ENCODE results near the gene DPPA5.

Gene DPPA5

DNA sequence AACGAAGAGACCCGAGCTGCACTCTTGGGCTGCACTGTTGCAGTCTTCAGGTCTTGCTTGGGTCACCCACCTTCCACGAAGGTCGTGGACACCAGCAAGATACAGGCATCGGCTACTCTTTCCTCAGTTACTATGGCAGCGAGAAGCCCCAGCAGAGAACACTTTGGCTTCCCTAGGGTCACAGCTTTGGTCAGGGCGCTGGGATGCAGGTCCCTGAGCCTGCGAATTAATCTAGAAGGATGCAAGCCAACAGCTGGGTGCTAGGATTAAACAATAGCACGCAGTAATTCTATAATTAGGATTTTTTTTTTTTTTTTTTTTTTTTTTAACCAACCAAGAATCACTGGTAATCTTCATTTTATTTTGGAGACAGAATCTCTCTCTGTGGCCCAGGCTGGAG is 10.5 kb upstream of the DPPA5 start:
- no peak overlapping the region for H3K4me2 ChIP-seq (ENCODE audit: low read depth, low read length, poor library complexity, severe bottlenecking)
- no peak overlapping the region for H3K9ac ChIP-seq (ENCODE audit: low read depth, low read length, poor library complexity, severe bottlenecking)
- no peaks in the 10 kb centered on the region for H3K9me3 ChIP-seq (ENCODE audit: insufficient read depth, low read depth, low read length)
- no peaks in the 10 kb centered on the region for H3F3A ChIP-seq (ENCODE audit: low read depth)
- no peaks in the 10 kb centered on the region for H3K4me1 ChIP-seq (ENCODE audit: insufficient read depth, low read length, poor library complexity, severe bottlenecking)
- TF ChIP-seq, protein P1, sequence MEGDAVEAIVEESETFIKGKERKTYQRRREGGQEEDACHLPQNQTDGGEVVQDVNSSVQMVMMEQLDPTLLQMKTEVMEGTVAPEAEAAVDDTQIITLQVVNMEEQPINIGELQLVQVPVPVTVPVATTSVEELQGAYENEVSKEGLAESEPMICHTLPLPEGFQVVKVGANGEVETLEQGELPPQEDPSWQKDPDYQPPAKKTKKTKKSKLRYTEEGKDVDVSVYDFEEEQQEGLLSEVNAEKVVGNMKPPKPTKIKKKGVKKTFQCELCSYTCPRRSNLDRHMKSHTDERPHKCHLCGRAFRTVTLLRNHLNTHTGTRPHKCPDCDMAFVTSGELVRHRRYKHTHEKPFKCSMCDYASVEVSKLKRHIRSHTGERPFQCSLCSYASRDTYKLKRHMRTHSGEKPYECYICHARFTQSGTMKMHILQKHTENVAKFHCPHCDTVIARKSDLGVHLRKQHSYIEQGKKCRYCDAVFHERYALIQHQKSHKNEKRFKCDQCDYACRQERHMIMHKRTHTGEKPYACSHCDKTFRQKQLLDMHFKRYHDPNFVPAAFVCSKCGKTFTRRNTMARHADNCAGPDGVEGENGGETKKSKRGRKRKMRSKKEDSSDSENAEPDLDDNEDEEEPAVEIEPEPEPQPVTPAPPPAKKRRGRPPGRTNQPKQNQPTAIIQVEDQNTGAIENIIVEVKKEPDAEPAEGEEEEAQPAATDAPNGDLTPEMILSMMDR (conservative IDR thresholded peaks at IDR 0.05; ENCODE audit: low read length) = no peak
- TF ChIP-seq EZH2phosphoT487 (IDR thresholded peaks at IDR 0.05; ENCODE audit: borderline replicate concordance) = no peak
- no peak overlapping the region for H2AFZ ChIP-seq (ENCODE audit: low read length)
- H3K9me2 ChIP-seq (replicated peaks; ENCODE audit: low read depth, low read length) = no peaks in the 10 kb centered on the region
- H3K79me2 ChIP-seq (ENCODE audit: insufficient read depth, low read length) = no peaks in the 10 kb centered on the region
- no peaks in the 10 kb centered on the region for H3K27me3 ChIP-seq (ENCODE audit: insufficient read depth, low read length, poor library complexity, severe bottlenecking)
- no peaks in the 10 kb centered on the region for H4K20me1 ChIP-seq (ENCODE audit: insufficient read depth, low read length, poor library complexity, severe bottlenecking)
- no peaks in the 10 kb centered on the region for H3K36me3 ChIP-seq (ENCODE audit: insufficient read depth, low read length)
- H3K4me3 ChIP-seq (ENCODE audit: low read length, poor library complexity, severe bottlenecking) = no peak overlapping the region

DNA sequence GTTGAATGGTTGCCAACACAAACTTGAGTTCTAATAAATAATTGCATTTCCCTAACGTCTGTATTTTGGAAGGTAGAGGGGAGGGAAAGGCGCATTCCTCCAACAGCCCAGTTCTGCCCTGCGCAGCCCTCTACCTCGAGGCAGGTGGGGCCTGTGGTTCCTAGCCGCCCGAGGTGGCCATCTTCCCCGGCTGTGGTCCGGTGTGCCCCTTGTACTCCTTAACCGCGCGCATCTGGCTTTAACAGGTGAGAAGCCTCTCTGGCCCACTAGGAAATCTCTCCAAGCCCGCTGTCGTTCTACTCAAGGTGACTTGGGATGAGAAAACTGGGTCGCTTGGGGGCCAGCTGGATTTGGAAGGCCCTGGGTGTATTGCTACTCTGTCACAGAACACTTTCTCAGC is 10.0 kb upstream of the DPPA5 start:
- Histone ChIP-seq H3K36me3 (ENCODE audit: insufficient read depth, low read length) (no peaks in the 10 kb centered on the region), H2AFZ (ENCODE audit: low read length) (no peak overlapping the region), H3K9ac (ENCODE audit: low read depth, low read length, poor library complexity, severe bottlenecking) (no peak overlapping the region), H3K4me1 (ENCODE audit: insufficient read depth, low read length, poor library complexity, severe bottlenecking) (no peaks in the 10 kb centered on the region), H3K4me2 (ENCODE audit: low read depth, low read length, poor library complexity, severe bottlenecking) (no peak overlapping the region), H3K4me3 (ENCODE audit: low read length, poor library complexity, severe bottlenecking) (no peak overlapping the region), H3F3A (ENCODE audit: low read depth) (no peaks in the 10 kb centered on the region), H3K9me3 (ENCODE audit: insufficient read depth, low read depth, low read length) (no peaks in the 10 kb centered on the region), H3K27me3 (ENCODE audit: insufficient read depth, low read length, poor library complexity, severe bottlenecking) (no peaks in the 10 kb centered on the region), H3K9me2 (replicated peaks; ENCODE audit: low read depth, low read length) (no peaks in the 10 kb centered on the region), H4K20me1 (ENCODE audit: insufficient read depth, low read length, poor library complexity, severe bottlenecking) (no peaks in the 10 kb centered on the region), H3K79me2 (ENCODE audit: insufficient read depth, low read length) (no peaks in the 10 kb centered on the region)
- TF ChIP-seq, protein P1 (conservative IDR thresholded peaks at IDR 0.05; ENCODE audit: low read length) = no peak
- no peak for TF ChIP-seq EZH2phosphoT487 (IDR thresholded peaks at IDR 0.05; ENCODE audit: borderline replicate concordance)

DNA sequence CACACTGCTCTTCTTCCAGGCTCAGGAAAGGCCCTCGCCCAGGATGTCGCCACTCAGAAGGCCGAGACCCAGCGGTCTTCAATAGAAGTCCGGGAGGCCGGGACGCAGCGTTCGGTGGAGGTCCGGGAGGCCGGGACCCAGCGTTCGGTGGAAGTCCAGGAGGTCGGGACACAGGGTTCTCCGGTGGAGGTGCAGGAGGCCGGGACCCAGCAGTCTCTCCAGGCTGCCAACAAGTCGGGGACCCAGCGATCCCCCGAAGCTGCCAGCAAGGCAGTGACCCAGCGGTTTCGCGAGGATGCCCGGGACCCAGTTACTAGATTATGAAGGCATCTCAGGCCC is 9.4 kb upstream of the DPPA5 start:
- H3K4me1 ChIP-seq (ENCODE audit: insufficient read depth, low read length, poor library complexity, severe bottlenecking) = no peaks in the 10 kb centered on the region
- H3K79me2 ChIP-seq (ENCODE audit: insufficient read depth, low read length) = no peaks in the 10 kb centered on the region
- H3F3A ChIP-seq (ENCODE audit: low read depth) = no peaks in the 10 kb centered on the region
- TF ChIP-seq, protein P1 (conservative IDR thresholded peaks at IDR 0.05; ENCODE audit: low read length) = no peak
- no peak for TF ChIP-seq EZH2phosphoT487 (IDR thresholded peaks at IDR 0.05; ENCODE audit: borderline replicate concordance)
- no peak overlapping the region for H3K4me3 ChIP-seq (ENCODE audit: low read length, poor library complexity, severe bottlenecking)
- H3K4me2 ChIP-seq (ENCODE audit: low read depth, low read length, poor library complexity, severe bottlenecking) = no peak overlapping the region
- no peak overlapping the region for H3K9ac ChIP-seq (ENCODE audit: low read depth, low read length, poor library complexity, severe bottlenecking)
- no peaks in the 10 kb centered on the region for H3K27me3 ChIP-seq (ENCODE audit: insufficient read depth, low read length, poor library complexity, severe bottlenecking)
- H3K9me2 ChIP-seq (replicated peaks; ENCODE audit: low read depth, low read length) = no peaks in the 10 kb centered on the region
- no peaks in the 10 kb centered on the region for H4K20me1 ChIP-seq (ENCODE audit: insufficient read depth, low read length, poor library complexity, severe bottlenecking)
- H2AFZ ChIP-seq (ENCODE audit: low read length) = no peak overlapping the region
- H3K9me3 ChIP-seq (ENCODE audit: insufficient read depth, low read depth, low read length) = no peaks in the 10 kb centered on the region
- no peaks in the 10 kb centered on the region for H3K36me3 ChIP-seq (ENCODE audit: insufficient read depth, low read length)
